Smooth muscle cell (in vitro differentiated cells): ENCODE results near the gene KIF19. TPM values are rescaled to one million over a fixed set of nuclear protein-coding genes. Genes with fewer than 3 reads are reported as not detected.

ENCODE experiments used
- DNase-seq: peaks from one replicate; lab custom pipeline; 2025; ENCODE audit not compliant: unreplicated experiment; lab: John Stamatoyannopoulos, UW
- H2AFZ ChIP-seq: fragments of 200-600 bp; sonication (generic); 2 replicates; pipeline ENCODE4 v1.6.0; 2016; ENCODE audit warnings: antibody characterized with exemption, low read depth, mild to moderate bottlenecking
- H3F3A ChIP-seq: fragments of 200-600 bp; sonication (generic); 2 replicates; pipeline ENCODE4 v1.6.0; 2017; ENCODE audit warnings: antibody characterized with exemption, low read depth
- H3K27ac ChIP-seq: fragments of 200-600 bp; sonication (generic); 2 replicates; pipeline ENCODE4 v1.5.1; 2016; ENCODE audit warnings: low read depth, mild to moderate bottlenecking
- H3K27me3 ChIP-seq: fragments of 200-600 bp; sonication (generic); 2 replicates; pipeline ENCODE4 v1.6.1; 2016; ENCODE audit warnings: low read depth, mild to moderate bottlenecking
- H3K36me3 ChIP-seq: fragments of 200-600 bp; sonication (generic); 2 replicates; pipeline ENCODE4 v1.5.1; 2016; ENCODE audit warnings: low read depth
- H3K4me1 ChIP-seq: fragments of 200-600 bp; sonication (generic); 2 replicates; pipeline ENCODE4 v1.5.1; 2016; ENCODE audit warnings: low read depth
- H3K4me2 ChIP-seq: fragments of 200-600 bp; sonication (generic); 2 replicates; pipeline ENCODE4 v1.6.0; 2016; ENCODE audit warnings: mild to moderate bottlenecking
- H3K4me3 ChIP-seq: fragments of 200-600 bp; sonication (generic); 2 replicates; pipeline ENCODE4 v1.5.1; 2016; ENCODE audit warnings: mild to moderate bottlenecking
- H3K79me2 ChIP-seq: fragments of 200-600 bp; sonication (generic); 2 replicates; pipeline ENCODE4 v1.6.0; 2016; ENCODE audit warnings: low read depth, mild to moderate bottlenecking
- H3K9ac ChIP-seq: fragments of 200-600 bp; sonication (generic); 2 replicates; pipeline ENCODE4 v1.6.0; 2016; ENCODE audit warnings: low read depth
- H3K9me3 ChIP-seq: fragments of 200-600 bp; sonication (generic); replicated peaks from 2 replicates; pipeline ENCODE4 v1.5.1; 2016; ENCODE audit warnings: low read depth
- H4K20me1 ChIP-seq: fragments of 200-600 bp; sonication (generic); 2 replicates; pipeline ENCODE4 v1.6.0; 2016; ENCODE audit warnings: low read depth
- WGBS: methylation state at CpG from one replicate; pipeline ENCODE4 v1.1.7; 2016; ENCODE audit warnings: low lambda C conversion rate; 5-methylcytosine and 5-hydroxymethylcytosine counted together
- polyA plus RNA-seq: library from polyadenylated mRNA; unstranded; fragments of >200 nt; fragmentation: Nextera tagmentation; extraction: Ambion mirVana; gene quantifications from 2 replicates; pipeline ENCODE4 v1.2.1, GENCODE V29; 2016
- total RNA-seq: library from RNA; depleted of rRNA; stranded (reverse); fragments of >200 nt; gene quantifications from 2 replicates; pipeline ENCODE4 v1.2.3, GENCODE V29; 2014
- TF ChIP-seq, protein P1 (sequence below): fragments of 200-600 bp; sonication (generic); IDR thresholded peaks from 2 replicates; pipeline ENCODE4 v1.5.1; 2017; ENCODE audit warnings: borderline replicate concordance, mild to moderate bottlenecking, antibody characterized with exemption; ENCODE audit not compliant: insufficient read depth, poor library complexity, severe bottlenecking

KIF19 gene
- total and polyA plus RNA-seq, 2 experiments from 2014 or later = not detected

- no peak for DNase-seq
- TF ChIP-seq, protein P1, sequence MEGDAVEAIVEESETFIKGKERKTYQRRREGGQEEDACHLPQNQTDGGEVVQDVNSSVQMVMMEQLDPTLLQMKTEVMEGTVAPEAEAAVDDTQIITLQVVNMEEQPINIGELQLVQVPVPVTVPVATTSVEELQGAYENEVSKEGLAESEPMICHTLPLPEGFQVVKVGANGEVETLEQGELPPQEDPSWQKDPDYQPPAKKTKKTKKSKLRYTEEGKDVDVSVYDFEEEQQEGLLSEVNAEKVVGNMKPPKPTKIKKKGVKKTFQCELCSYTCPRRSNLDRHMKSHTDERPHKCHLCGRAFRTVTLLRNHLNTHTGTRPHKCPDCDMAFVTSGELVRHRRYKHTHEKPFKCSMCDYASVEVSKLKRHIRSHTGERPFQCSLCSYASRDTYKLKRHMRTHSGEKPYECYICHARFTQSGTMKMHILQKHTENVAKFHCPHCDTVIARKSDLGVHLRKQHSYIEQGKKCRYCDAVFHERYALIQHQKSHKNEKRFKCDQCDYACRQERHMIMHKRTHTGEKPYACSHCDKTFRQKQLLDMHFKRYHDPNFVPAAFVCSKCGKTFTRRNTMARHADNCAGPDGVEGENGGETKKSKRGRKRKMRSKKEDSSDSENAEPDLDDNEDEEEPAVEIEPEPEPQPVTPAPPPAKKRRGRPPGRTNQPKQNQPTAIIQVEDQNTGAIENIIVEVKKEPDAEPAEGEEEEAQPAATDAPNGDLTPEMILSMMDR = no peak
Observed at GRCh38 chr17:74393346-74393942, 67.4 kb downstream of the KIF19 start.

GRCh38 chr17:74394275-74394950 lies 68.4 kb downstream of the KIF19 start:
- TF ChIP-seq, protein P1 = no peak
- Histone ChIP-seq H3K4me3 (no peak overlapping the region), H3K36me3 (no peaks in the 10 kb centered on the region), H3K9ac (no peak overlapping the region), H3K4me1 (peaks cover 5% of the 10 kb centered on the region), H3K27me3 (no peaks in the 10 kb centered on the region), H3K27ac (no peak overlapping the region), H3K4me2 (no peak overlapping the region), H3F3A (peaks cover 4% of the 10 kb centered on the region), H4K20me1 (no peaks in the 10 kb centered on the region), H2AFZ (no peak overlapping the region), H3K79me2 (no peaks in the 10 kb centered on the region), H3K9me3 (no peaks in the 10 kb centered on the region)
- DNase-seq = no peak
- 76% methylated on average over 12 of the region's 12 CpGs for WGBS

More at GRCh38 chr17:74393346-74393942, 67.4 kb downstream of the KIF19 start:
- Histone ChIP-seq H3K9me3 (no peaks in the 10 kb centered on the region), H3K4me1 (peaks cover 5% of the 10 kb centered on the region), H3K9ac (no peak overlapping the region), H3K4me3 (no peak overlapping the region), H4K20me1 (no peaks in the 10 kb centered on the region), H2AFZ (no peak overlapping the region), H3K4me2 (no peak overlapping the region), H3K27ac (no peak overlapping the region), H3K27me3 (no peaks in the 10 kb centered on the region), H3F3A (peaks cover 4% of the 10 kb centered on the region), H3K36me3 (no peaks in the 10 kb centered on the region), H3K79me2 (no peaks in the 10 kb centered on the region)
- 62% methylated on average over 6 of the region's 6 CpGs for WGBS

DNA sequence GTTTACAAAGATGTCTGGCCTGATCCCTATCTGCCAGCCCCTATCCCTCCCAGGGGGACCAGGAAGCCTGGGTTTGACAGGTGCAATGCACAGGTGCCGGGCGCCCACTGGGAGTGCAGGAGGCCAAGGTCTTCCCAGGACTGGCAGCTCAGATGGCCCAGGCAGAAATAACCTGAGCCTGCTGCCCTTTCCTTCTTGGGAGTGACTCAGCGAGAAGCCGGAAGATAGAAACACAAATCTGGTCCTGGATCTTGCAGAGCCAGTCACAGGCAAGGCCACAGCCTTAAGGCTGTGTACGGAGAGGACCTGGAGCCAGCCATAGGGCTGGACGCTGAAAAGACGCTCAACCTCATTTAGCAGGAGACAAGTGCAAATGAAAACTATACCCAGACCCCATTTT lies 69.0 kb downstream of the KIF19 start:
- Histone ChIP-seq H3K36me3 (no peaks in the 10 kb centered on the region), H3K4me2 (no peak overlapping the region), H3K27ac (no peak overlapping the region), H3K4me1 (peaks cover 5% of the 10 kb centered on the region), H3K27me3 (no peaks in the 10 kb centered on the region), H2AFZ (no peak overlapping the region), H3K79me2 (no peaks in the 10 kb centered on the region), H3K9ac (no peak overlapping the region), H3K4me3 (no peak overlapping the region), H4K20me1 (no peaks in the 10 kb centered on the region), H3K9me3 (no peaks in the 10 kb centered on the region), H3F3A (peaks cover 4% of the 10 kb centered on the region)
- no peak for DNase-seq
- TF ChIP-seq, protein P1 = no peak
- 59% methylated on average over 7 of the region's 7 CpGs for WGBS

GRCh38 chr17:74396567-74396966 lies 70.5 kb downstream of the KIF19 start:
- no peak for DNase-seq
- Histone ChIP-seq H3K27me3 (no peaks in the 10 kb centered on the region), H3K27ac (no peak overlapping the region), H3K79me2 (no peaks in the 10 kb centered on the region), H4K20me1 (no peaks in the 10 kb centered on the region), H3K9me3 (no peaks in the 10 kb centered on the region), H3K9ac (no peak overlapping the region), H3K4me2 (no peak overlapping the region), H3F3A (peaks cover 4% of the 10 kb centered on the region), H2AFZ (no peak overlapping the region), H3K4me1 (peaks cover under 1% of the 10 kb centered on the region), H3K36me3 (no peaks in the 10 kb centered on the region), H3K4me3 (no peak overlapping the region)
- TF ChIP-seq, protein P1 = no peak
- WGBS = 88% methylated on average over 4 of the region's 4 CpGs
